GM19240 (cell line): ENCODE data around the gene ADAM10.
A peak's percentile ranks its signal among the peaks of the same experiment; 100 is the strongest.
"Not testable (repeated sequence)": the region's sequence is repeated elsewhere in the genome, so short reads cannot be mapped to it uniquely, and the experiment has no call there.

Source experiments
- DNase-seq: peaks from one replicate; pipeline ENCODE4 v3.0.0; 2011; ENCODE audit warnings: low spot score; ENCODE audit not compliant: insufficient read length

ADAM10 gene, protein sequence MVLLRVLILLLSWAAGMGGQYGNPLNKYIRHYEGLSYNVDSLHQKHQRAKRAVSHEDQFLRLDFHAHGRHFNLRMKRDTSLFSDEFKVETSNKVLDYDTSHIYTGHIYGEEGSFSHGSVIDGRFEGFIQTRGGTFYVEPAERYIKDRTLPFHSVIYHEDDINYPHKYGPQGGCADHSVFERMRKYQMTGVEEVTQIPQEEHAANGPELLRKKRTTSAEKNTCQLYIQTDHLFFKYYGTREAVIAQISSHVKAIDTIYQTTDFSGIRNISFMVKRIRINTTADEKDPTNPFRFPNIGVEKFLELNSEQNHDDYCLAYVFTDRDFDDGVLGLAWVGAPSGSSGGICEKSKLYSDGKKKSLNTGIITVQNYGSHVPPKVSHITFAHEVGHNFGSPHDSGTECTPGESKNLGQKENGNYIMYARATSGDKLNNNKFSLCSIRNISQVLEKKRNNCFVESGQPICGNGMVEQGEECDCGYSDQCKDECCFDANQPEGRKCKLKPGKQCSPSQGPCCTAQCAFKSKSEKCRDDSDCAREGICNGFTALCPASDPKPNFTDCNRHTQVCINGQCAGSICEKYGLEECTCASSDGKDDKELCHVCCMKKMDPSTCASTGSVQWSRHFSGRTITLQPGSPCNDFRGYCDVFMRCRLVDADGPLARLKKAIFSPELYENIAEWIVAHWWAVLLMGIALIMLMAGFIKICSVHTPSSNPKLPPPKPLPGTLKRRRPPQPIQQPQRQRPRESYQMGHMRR

DNA sequence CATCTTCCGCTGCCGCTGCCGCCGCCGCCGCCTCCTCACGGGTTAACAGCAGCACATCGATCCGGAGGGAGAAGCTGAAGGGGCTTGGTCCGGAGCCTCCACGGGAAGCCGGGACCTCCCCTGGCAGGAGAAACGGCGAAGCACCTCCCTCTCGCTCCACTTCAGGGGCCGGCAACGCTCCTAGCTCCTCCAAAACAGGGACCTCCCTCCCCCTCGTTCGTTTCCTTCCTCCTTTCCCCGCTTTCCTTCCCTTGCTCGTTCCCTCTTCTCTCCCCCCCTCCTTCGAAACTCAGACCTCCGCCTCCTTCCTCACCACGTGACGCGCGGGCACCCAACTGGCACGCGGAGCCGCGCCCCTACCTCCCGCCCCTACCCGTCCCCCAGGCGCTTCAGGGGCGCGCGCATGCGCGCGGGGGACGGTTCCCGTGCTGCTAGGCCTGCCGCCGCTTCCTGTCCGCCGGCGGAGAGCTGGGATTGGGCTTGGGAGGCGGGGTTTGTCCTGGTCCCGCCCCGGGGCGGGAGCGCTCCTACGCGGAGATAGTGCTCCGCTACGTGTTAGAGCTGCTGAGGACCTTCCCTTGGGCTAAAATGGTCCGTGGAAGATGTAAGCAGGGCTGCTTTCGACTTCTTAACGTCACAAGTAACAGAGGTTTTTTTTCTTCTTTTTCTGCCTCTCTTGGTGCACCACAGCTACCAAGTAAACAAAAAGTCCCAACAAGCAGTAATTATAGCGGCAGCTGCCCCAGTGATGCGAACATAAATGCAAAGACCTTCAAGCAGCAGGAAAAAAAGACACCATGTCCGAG is at the start of gene ADAM10:
ADAM10 (minus strand) TSS at position 176 of the 806 bp plus-strand sequence; CDS start at position 3, 173 bp downstream.
- peak; percentile 96 for DNase-seq

DNA sequence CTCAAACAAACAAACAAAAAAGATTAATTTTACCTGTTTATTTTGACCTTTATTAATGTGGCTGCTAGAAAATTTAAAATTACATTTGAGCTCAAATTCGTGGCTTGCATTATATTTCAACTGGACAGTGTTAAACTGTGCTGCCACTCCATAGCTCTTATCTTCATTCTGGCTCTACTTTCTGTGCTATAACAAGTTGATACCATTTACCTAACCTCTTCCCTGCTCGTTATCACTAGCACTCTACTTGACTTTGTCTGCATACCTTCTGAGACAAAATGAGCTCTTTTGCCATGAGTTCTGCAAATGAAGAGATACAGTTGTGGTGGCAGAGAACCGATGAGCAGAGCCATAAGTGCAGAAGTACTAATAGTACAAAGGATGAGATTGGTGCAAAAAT is 48.0 kb upstream of the ADAM10 start:
- DNase-seq: no peak

DNA sequence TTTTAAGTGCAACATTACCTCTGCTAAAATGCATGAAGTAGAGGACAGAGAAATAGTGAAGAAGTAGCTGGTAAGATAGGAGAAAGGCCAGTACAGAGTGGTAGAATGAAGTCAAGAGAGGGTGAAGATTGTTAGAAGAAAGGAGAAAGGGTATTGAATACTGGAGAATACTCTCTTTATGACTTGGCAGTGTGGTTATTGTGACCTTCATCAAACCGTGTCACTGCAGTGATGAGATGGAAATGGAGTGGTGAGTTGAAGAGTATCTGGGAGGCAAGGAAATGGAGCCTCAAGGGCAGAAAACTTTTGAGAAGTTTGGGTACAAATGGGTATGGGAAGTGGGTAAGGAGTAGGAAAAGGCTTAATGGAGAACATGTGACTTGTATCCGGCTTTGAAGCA is 46.3 kb upstream of the ADAM10 start:
- DNase-seq: no peak

DNA sequence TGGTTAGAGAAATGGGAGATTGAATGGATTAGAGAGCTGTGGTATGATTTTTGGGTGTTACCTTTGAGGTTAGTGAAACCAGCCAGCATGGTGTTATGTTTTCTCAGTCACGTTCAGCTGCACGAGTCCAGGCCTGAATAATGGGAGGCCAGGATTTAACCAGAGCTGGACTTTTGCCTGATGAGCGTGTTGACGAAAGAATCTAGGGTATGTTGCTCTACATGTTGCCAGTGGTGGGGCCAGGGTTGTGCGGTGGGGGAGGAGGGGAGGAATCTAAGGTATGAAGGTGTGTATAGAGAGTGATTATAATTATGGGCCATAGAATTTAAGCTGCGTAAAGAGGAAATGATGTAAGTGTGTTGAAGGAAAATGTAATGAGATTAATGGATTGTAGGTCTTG is 44.4 kb upstream of the ADAM10 start:
- DNase-seq: no peak

DNA sequence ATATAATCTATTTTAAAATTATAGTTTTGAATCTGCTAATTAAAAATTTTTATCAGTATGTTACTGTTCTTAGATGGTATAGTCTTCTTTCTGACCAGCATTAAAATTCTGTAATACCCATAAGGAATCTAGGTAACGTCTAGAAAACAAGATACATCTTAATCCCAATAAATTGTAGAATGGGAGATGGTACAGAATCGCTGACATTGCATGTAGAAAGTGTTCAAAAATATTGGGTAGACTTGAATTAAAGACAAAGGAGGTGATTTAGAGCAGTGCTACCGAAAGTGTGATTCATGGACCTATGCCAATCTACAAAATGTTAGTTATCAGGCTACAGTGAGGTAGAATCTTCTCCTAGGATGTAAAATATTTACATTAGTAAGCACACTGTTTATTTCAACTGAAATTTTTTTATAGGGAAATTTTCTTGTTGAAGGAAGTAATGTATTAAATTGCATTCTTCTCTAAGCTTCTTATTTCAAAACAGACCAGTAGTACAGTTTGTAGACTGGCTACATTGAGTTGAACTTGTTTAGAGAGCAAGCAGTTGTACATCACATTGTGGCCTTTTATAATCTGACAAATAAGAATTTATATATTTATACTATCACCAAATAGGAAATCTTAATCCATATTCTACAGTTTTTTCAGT is 38.7 kb upstream of the ADAM10 start:
- no peak for DNase-seq

DNA sequence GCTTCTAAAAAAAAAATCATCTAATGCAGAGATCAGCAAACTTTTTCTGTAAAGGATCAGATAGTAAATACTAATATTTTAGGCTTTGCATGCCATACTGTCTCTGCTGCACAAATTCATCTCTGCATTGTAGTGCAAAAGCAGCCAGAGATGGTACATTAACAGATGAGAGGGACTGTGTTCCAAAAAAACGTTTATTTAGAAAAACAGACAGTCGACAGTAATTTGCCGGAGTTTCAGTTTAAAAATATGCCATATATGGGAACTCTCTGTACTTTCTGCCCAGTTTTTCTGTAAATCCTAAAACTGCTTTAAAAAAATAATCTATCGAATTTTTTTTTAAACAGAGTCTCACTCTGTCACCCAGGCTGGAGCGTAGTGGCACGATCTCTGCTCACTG is 35.8 kb upstream of the ADAM10 start:
- DNase-seq: no peak

DNA sequence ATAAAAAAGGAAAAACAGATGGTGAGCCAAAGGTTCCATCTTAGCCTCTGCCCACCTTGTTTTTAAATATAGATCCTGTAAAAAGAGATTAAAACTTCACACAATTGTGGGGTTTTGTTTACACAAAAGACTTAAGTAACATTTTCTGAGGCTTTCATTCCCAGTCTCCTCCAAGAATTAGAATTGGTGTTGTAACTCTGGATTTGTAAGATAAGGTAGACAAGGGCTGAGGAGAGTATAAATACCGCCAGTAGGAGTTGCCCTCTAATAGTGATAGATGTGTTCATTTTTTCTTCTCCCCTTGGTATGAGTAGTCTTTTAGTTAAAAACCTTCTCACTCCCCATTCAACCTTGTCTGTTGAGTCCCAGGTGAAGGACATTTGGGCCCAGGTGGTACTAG is 30.0 kb upstream of the ADAM10 start:
- DNase-seq: no peak

DNA sequence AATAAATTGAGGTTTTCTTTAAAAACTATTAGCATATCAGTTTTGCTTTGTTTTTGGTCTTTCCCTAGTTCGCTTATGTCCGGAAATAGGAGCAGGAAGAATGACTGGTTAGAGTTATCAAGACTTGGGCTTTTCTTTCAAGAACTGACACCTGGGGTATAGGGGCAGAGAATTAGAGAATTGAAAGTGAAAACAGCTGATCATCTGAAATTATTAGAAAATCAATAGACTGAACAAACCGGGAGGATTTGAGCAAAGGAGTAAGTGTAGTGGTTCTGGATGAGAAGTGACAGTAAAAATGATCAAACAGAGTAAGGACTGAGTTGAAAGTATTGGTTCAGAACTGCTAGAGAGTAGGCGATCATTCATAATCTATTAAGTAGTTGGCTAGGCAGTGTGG is 27.6 kb upstream of the ADAM10 start:
- DNase-seq: peak; percentile 17

DNA sequence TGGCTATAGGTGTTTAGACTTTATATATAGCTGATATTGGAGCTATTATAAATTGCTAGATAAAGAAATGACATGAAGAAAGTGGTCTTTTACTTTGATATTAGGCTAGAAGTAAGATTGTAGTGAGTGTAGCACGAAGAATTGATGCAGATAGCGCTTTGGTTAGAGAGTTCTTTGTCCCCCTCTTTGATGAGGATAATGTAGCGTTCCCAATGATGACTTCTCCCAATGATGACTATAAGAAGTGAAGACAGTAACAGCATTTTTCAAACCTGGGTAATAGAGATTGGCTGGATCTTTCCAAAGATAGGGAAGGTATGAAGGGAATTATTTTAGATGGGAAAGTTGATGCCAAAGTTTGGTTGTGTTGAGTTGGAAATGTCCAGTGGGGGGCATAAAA is 25.9 kb upstream of the ADAM10 start:
- no peak for DNase-seq

DNA sequence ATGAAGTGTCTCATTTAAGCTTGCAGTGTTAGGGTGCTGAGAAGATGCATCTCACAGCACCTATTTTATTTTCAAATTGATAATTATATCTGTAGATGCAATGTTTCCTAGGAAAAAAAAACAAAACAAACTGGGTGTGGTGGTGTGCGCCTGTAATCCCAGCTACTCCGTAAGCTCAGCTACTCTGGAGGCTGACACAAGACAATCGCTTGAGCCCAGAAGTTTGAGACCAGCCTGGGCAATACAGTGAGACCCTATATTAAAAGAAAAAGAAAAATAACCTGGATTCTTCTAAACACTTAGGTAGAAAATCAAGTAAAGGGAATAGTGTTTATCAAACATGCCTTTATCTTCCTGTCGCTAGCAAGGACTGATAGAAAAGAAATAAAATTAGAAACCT is 23.5 kb upstream of the ADAM10 start:
- DNase-seq: no peak

DNA sequence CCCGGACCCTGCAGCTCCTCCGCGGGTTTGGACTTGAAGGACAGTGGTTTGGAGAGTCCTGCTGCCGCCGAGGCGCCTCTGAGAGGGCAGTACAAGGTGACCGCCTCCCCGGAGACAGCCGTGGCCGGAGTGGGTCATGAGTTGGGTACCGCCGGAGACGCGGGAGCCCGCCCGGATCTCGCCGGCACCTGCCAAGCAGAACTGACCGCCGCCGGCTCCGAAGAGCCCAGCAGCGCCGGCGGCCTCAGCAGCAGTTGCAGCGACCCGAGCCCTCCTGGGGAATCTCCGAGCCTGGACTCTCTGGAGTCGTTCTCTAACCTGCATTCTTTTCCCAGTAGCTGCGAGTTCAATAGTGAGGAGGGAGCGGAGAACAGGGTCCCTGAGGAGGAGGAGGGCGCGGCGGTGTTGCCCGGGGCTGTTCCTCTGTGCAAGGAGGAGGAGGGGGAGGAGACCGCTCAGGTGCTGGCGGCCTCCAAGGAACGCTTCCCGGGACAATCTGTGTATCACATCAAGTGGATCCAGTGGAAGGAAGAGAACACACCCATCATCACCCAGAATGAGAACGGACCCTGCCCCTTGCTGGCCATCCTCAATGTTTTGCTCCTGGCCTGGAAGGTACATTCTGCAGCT is 22.2 kb upstream of the ADAM10 start:
- DNase-seq: no peak

DNA sequence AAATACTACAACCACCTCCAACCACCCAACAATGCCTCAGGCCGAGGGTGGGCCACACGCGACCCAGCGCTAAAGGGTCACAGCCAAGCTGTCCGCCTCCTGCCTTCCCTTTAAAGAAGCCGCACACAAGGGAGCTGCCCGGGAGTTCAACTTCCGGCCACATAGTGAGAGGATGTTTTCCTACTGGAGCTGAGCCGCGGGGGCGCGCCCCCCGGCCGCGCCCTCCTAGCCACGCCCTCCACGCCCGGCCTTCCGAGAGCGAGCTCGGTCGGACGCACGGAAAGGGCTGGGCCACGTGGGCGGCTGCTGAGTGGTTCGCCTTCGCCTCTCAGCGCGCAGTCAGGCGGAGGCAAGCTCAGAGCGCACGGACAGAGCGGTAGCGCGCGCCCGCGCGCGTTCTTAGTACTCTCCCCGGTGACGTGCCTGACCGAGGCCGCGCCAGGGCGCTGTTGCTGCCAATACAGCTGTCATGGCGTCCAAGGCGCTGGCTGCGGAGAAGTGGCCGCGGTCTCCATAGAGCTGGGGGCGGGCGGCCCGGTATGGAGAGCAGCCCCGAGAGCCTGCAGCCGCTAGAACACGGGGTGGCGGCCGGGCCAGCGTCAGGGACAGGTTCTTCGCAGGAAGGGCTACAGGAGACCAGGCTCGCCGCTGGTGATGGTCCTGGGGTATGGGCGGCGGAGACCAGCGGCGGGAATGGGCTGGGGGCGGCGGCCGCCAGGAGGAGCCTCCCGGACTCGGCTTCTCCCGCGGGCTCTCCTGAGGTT is 21.5 kb upstream of the ADAM10 start, which contains the start of gene MINDY2:
MINDY2 (plus strand) TSS at position 446 of the 764 bp plus-strand sequence; CDS start at position 540, 94 bp downstream.
- peak; percentile 74 for DNase-seq

DNA sequence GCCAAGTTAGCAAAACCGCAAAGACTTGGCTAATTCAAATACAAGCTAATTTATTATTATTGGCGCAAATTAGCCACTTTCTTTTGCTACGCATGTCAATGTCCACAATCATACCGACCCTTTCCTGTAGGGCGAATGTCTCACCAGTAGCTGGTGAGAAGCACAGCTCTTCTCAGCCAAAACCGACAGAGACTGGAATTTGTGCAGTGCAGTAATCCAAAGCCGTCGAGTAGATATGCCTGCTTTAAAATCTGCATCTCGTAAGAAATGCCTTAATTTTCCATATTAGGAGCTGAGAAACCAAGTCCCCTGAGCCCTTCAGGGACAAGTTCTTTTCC is 21.0 kb upstream of the ADAM10 start:
- DNase-seq: no peak

DNA sequence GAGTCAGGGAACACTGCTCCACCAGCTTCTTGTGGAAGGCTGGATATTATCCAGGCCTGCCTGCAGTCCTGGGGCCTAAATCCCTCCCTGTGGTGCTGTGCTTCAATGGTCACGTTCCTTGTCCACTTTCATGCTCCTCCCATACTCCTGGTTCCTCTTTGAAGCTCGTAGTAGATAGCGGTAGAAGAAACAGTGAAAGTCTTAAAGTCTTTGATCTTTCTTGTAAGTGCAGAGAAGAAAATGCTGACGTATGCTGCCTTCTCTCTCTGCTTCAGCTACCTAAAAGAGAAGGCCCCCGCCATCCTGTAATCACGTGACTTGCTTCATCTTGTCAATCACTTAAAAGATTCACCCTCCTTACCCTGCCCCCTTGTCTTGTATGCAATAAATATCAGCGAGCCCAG is 19.1 kb upstream of the ADAM10 start:
- DNase-seq: not testable (repeated sequence)

DNA sequence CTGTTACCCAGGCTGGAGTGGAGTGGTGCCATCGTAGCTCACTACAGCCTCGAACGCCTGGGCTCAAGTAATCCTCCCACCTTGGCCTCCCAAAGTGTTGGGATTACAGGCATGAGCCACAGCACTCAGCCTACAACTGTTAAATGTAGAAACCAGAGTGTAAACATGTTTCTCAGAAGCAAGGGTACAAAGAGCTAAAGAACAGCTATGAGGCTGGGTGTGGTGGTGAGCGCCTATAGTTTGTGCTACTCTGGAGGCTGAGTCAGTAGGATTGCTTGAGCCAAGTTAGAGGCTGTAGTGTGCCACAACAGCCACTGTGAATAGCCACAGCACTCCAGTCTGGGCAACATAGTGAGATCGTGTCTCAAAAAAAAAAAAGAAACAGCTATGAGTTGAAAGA is 16.8 kb upstream of the ADAM10 start:
- DNase-seq: no peak

DNA sequence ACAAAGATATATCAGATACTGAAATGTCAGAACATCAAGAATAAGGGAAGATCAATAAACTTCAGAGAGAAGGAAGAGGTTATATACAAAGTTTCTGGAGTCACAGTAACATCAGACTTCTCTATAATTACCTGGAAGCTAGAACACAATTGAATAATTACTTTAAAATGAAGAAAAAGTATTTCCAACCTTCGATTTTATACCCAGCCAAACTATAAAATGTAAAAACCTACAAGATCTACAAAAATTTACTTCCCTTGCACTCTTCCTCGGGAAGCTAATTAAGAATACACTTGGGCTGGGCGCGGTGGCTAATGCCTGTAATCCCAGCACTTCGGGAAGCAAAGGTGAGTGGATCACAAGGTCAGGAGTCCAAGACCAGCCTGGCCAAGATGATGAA is 15.0 kb upstream of the ADAM10 start:
- no peak for DNase-seq

DNA sequence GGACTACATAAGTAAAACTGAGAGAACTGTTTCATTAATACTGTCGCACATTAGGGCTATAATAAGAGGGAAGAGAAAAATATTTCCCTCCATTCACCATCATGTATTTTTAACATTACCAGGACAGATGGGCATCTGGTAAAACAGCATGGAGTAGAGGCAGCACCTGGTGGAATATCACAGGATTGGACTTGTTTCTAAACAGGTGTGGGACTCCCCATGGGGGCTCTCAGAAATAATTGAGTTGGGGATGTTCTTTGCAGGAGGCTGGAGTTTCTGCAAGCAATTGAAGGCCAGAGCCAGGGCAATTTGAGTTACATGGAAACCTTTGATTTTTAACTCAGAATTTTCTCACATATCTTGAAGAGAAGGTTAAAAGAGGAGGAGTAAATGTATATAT is 13.2 kb upstream of the ADAM10 start:
- no peak for DNase-seq

DNA sequence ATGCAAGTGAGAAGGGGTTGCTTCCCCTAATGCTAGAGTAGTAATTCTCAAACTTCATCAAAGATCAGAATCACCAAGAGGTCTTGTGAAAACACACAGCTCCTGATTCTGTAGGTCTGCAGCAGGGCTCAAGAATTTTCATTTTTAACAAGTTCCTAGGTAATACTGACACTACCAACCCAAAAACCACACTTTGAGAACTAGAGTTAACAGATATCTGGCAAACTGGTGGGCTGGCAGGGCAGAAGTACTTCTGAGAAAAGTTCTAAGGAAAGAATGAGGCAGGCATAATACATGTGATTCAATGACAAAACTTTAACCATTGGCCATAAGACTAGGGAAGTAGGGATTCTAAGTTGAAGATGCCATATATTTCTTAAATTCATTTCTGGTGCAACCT is 12.8 kb upstream of the ADAM10 start:
- DNase-seq: no peak

DNA sequence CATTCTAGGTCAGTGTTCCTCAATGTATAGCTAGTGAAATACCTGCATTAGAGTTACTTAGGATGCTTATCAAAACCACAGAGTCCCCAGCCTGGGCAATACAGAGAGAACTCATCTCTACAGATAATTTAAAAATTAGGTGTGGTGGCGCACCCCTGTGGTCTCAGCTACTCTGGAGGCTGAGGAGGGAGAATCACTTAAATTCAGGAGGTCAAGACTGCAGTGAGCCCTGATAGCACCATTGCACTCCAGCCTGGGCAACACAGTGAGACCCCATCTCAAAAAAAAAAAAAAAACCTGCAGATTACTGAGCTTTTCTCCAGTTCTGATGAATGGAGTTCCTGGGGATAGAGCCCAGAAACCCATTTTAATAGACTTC is 11.5 kb upstream of the ADAM10 start:
- DNase-seq: no peak

DNA sequence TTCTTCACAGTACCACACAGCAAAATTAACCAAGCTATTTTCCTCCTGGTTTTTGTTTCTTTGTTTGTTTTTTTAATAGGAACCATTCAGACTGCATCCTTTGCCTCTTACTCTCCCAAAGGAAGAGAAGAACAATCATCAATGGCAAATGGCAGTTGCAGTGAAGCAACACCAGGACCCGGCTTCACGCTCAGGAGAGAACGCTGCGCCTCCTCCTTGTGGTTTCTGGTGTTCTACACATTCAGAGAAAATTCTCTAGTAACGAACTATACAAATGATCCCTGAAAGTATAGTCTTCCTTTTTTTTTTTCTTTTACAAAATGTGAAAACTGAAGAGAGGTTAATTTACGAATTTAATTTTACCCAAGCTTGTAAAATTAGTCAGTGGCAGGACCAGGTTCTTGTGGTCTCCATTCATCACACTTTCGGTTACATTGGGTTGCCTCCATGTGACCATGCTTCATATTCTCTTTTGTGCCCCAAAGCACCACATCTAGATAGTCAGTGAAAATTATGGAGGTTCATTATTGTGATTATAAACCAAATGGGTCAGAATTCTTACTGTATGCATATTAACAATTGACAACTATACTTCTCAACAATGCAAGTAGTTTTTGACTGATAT is 11.0 kb upstream of the ADAM10 start:
- DNase-seq: no peak
